Medulla oblongata (tissue), 1 donor: ENCODE data around the gene NSUN6.
A peak's percentile ranks its signal among the peaks of the same experiment; 100 is the strongest.

ENCODE experiments used
- DNase-seq: peaks from one replicate; pipeline ENCODE4 v3.0.0-alpha.2; 2015; ENCODE audit errors: extremely low spot score

Gene NSUN6

DNA sequence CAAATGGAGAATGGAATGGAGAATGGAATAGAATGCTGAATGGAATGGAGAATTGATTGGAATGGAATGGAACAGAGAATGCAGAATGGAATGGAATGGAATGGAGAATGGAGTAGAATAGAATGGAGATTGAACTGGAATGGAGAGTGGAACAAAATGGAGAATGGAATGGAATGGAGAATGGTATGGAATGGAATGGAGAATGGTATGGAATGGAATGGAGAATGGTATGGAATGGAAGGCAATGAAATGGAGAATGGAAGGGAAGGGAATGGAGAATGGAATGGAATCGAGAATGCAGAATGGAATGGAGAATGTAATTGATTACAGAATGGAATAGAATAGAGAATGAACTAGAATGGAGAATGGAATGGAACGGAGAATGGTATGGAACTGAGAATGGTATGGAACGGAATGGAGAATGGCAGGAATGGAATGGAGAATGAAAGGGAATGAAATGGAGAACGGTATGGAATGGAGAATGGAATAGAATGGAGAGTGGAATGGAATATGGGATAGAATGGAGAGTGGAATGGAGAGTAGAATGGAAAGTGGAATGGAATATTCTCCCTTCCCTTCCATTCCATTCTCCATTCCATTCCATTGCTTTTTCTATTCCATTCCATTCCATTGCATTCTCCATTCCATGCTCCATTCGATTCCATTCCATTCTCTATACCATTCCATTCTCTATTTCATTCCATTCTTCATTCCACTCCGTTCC lies 88.2 kb downstream of the NSUN6 start:
- no peak for DNase-seq

DNA sequence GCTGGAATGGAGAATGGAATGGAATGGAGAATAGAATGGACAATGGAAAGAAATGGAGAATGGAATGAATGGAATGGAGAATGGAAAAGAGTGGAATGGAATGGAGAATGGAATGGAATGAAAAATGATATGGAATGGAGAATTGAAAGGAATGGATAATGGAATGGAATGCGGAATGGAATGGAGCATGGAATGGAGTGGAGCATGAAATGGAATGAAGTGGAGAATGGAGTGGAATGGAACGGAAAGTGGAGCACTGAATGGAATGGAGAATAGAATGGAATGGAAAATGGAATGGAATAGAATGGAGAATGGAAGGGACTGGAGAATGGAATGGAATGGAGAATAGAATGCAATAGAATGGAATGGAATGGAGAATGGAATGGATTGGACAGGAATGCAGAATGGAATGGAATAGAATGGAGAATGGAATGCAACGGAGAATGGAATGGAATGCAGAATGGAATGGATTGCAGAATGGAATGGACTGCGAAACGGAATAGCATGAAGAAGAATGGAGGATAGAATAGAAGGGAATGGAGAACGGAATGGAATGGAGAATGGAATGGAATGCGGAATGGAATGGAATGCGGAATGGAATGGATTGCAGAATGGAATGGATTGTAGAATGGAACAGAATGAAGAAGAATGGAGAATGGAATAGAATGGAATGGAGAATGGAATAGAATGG lies 89.4 kb downstream of the NSUN6 start:
- no peak for DNase-seq

DNA sequence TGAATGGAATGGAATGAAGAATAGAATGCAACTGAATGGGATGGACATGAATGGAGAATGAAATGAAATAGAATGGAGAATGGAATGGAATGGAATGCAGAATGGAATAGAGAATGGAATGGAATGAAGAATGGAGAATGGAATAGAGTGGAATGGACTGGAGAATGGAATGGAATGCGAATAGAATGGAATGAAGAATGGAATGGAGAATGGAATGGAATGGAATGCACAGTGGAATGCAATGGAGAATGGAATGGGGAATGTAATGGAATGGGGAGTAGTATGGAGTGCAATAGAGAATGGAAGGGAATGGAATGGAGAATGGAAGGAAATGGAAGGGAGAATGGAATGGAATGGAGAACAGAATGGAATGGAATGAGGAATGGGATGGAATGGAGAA lies 93.4 kb downstream of the NSUN6 start:
- no peak for DNase-seq

DNA sequence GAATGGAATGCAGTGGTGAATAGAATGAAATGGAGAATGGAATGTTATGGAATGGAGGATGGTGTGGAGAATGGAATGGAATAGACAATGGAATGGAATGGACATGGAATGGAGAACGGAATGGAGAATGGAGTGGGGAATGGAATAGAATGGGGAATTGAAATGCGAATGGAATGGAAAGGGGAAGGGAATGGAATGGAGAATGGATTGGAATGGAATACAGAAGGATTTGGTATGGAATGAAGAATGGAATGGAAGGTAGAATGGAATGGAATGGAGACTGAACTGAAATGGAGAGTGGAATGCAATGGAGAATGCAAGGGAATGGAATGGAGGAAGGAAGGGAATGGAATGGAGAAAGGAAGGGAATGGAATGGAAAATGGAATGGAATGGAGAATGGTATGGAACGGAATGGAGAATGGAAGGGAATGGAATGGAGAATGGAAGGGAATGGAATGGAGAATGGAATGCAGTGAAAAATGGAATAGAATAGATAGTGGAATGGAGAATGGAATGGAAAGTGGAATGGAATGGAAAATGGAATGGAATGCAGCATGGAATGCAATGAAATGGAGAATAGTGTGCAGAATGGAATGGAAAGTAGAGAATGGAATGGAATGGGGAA lies 94.8 kb downstream of the NSUN6 start:
- no peak for DNase-seq

DNA sequence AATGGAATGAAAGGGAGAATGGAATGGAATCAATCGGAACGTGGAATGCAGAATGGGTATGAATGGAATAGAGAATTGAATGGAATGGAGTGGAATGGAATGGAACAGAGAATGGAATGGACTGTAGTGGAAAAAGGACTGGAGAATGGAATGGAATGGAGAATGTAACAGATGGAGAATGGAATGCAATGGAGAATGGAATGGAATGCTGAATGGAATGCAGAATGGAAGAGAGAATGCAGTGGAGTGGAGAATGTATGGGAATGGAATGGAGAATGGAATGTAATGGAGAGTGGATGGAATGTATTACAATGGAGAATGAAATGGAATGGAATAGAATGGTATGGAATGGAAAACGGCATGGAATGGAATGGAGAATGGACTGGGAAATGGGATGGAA lies 96.9 kb downstream of the NSUN6 start:
- no peak for DNase-seq

DNA sequence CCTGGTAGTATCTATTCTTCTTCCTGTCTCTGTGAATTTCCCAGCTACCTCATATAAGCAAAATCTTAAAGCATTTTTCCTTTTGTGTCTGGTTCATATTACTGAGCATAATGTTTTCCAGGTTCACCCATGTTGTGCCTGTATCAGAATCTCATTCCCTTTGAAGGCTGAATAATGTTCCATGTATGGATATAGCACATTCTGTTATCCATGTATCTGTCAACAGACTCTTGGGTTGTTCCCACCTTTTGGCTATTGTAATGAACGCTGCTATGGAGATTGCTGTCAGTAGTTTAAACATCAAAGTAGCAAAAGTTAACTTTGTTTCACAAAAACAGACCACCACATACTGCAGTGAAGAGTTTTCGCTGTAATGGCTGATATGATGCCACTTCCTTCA lies 99.9 kb downstream of the NSUN6 start:
- DNase-seq, result no peak

DNA sequence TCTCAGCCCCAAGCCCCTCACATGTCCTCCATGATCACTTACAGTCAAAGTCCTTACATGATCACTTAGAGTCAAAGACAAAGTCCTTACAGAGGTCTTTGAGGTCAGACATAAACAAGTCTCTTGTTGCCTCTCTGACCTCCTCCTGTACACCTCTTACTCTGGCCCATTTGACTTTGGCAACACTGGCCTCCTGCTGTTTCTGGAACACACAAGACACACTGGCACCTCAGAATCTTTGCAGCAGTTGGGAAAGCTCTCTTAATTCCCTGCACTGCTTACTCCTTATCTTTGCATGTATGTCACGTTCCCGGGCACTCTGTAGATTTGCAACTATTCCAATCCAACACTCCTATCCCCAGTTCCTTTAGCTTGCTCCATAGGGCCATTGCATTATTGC lies 102.3 kb downstream of the NSUN6 start:
- no peak for DNase-seq

DNA sequence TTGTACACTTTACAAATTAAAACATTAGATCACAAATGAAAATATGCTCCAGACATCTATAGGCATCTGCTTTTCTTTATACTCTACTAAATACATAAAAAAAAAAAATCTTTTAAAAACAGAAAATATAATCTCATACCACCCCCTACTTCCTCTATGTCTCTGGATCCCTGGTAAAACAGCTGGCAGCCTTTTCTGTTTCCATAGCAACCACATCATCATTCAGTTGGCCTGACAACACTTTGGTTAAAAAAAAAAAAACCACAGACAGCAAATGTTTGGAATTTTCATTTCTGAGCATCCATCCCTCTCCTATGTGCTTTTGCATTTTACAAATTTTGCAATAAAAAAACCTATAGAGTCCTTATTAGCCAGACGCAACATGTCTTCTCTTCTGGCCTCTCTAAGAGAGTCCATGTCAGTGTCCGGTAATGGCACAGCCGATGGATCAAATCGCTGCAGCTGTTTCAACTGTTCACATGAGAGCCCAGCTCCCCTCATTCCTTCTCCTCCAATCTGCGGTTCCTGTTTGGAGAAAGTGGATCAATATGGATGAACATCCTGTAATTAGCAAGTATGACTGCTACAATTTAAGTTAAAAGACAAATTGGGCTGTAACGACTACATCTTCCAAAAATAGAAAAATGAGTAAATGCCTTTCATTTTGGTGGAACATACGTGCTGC lies 105.6 kb downstream of the NSUN6 start:
- no peak for DNase-seq

DNA sequence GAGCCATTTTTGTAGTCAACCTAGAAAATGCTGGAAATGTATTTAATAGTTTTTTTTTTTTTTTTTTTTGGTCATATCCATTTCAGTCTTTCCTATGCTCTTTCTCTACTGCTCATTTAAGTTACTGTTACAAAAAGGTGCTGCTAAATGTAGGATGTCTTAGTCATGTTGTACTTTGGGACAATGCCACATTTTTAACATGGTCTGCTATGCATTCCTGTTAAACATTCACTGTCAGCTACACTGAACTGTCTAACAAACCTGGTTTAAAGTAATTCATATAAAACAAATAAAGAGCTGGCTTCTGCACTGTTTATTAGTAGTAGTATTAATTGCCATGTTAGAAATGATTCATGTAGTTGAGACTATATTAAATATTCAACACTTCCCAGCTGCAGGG lies 108.6 kb downstream of the NSUN6 start:
- no peak for DNase-seq

DNA sequence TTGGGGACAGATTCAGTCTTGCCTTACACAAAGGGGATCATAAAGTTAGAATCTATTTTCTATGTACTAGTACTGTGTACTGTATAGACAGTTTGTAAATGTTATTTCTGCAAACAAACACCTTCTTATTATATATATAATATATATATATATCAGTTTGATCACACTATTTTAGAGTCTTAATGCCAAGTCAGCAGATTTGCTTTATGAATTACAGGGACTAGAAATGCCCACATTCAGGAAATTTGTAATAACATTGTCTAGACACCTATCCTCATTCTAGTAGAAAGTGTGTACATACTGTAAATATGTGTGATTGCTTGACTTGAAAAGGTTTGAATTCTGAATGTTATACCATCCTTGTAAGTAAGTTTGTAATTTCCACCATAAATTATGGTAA lies 111.2 kb downstream of the NSUN6 start:
- no peak for DNase-seq

DNA sequence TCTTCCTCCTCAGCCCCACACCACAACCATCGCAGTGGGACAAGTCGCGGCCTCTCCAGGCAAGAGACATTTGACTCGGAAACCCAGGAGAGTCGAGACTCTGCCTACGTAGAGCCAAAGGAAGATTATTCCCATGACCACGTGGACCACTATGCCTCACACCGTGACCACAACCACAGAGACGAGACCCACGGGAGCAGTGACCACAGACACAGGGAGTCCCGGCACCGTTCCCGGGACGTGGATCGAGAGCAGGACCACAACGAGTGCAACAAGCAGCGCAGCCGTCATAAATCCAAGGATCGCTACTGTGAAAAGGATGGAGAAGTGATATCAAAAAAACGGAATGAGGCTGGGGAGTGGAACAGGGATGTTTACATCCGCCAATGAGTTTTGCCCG lies 112.1 kb downstream of the NSUN6 start:
- no peak for DNase-seq

DNA sequence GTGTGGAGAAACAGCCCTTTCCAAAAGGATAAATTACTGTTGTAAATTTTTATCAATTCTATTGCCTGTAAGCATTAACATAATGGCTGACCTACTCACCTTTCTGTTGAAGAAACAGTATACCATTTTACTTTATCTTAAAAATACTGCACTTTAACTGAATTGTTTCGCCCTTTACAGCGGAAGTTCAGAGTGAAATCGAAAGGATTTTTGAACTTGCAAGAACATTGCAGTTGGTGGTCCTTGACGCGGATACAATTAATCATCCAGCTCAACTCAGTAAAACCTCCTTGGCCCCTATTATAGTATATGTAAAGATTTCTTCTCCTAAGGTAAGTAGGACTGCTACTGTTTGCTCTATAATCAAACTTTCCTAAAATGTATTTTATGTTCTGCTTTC lies 117.5 kb downstream of the NSUN6 start:
- no peak for DNase-seq

DNA sequence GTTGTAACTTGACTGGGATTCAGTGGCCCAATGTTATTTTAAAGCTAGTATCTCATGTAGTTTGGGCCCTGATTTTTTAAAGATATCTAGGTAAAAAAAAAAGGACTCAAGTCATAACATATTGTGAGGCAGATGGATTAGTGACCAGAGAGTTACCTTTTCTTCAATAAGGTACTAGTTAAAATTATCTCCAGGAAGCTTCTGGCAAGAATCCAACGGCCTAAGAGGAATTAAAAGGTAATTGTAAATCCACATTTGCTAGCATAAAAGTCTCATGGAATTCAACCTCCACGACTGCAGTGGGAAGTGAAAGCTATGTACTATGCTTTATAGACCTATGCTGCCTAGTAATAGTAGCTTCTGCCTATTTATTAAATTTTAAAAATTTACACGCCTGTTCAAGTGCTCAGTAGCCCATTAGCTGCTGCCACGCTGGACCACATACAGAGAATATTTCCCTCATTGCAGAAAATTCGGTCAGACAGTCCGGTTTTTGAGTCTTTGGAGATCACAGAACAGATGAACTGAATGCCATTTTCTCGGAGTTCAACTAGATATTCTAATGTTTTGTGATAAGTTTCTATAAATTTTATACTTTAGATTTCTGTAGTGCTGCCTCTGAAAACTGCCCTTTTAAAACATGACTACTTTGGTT lies 118.4 kb downstream of the NSUN6 start:
- DNase-seq, result no peak

DNA sequence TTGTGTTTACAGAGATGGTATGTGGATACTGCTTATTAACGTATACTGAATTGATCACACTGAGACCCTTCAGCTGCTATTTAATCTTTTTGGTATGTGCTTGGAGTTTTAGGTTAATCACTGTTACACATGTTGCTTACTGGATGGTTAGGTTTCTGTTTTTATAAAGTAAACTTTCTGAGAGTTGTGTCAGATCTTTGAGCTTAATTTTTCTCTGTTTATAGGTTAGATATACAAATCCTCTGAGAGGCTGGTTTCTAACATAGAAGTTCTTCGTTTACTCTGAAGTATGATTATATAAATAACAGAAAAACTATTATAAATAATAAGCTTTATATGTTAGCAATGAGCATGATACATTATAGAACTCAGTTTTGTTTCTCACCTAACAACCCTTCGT lies 123.1 kb downstream of the NSUN6 start:
- no peak for DNase-seq

DNA sequence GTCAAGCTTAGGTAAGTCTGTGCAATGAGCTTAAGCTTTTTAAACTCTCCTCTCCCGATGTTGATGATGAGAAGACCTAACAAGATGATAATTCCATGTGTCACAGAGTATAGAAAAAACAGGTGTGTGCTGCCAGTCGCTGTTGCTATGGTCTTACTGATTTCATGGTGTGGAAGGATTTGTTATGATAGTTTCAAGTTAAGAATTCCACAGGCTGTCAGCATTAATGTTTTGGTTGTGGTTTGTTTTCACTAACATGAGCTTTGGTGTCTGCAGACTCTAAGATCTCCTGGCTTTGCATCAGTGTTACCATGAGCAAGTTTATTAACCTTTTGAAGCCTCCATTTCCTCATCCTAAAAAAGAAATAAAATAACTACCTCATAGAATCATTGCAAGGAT lies 123.7 kb downstream of the NSUN6 start:
- DNase-seq, result no peak

DNA sequence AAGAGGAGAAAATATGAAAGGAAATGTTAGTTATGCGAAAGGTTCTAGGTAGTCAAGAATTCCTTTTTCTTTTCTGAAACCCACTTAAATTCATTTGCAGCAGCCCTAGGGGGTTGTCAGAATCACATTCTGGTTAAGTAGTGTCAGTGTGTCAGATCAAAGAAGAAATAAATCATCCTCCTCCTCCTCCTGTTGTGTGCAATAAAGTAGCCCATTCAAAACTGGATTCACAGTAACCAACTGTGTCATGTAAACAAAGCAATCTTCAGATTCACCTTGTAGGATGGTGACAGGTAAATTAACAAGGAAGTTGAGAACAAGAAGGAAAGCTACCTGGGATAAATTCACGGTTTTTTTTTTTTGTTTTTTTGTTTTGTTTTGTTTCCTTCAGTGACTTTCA lies 127.5 kb downstream of the NSUN6 start:
- no peak for DNase-seq

DNA sequence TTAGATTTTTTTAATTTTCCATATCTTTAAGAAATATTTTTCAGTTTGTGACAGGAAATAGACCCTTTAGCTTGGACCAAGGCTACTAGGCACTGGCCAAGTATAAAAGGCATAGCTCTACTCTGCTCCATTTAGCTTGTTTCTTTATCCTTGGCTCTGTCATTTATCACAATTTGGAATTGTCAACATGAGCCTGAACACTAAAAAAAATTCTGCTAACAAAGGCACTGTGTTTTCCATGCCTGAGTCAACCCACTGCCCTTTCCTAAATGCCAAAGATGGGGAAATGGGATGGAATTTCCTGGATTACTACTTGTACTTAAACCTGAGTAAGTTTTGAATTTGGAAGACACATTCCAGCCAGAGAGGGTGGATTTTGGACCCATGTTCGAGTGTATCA lies 128.4 kb downstream of the NSUN6 start:
- DNase-seq, result peak; percentile 21

DNA sequence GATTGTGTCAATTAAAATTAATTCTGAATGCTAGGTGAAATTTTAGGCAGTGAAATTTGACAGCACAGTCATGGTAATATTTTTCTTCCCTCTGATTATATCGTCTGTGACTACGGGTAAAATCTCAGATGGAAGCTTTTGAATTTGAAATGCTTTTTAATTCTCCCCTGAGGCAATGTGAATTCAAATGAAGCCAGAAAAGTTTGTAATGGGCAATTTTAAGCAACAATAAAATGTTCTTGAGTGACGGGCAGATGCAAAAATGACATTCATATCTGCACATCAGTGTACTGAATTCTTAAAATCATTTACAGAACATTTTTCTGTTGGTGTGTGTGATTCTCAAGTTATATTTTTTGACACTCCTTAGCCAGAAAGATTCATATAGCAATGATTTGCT lies 134.5 kb downstream of the NSUN6 start:
- no peak for DNase-seq

DNA sequence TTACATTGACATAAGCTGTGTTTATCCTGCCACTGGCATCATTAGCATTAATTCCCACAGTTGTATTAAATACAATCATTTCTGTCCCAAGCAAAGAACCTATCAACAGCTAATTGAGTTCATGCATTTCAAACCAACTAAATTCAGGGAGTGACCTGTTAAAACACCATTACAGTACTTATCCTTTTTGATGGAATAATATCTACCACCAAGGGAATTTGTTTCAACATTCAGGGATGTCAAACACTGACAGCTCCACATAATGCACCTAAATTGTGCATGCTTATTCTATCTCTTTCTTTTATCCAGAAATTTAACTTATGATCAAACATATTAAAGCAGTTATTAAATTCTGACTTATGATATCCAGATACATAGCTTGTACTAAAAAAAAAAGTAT lies 136.8 kb downstream of the NSUN6 start:
- no peak for DNase-seq

DNA sequence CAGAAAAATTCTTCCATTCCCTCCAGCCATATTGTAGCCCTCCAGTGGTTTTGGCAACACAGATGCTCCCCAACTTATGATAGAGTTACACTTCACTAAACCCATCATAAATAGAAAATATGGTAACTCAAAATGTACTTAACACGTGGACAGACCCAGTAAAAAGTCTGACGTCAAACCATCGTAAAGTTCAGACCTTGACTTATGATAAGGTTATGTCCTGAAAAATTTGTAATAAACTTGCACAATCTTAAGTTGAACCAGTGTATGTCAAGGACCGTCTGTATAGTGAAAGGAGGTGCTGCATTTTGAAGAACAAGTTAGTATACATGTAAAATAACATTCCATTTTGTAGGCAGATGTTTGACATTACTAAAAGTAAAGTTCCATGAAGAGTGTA lies 142.8 kb downstream of the NSUN6 start:
- no peak for DNase-seq

DNA sequence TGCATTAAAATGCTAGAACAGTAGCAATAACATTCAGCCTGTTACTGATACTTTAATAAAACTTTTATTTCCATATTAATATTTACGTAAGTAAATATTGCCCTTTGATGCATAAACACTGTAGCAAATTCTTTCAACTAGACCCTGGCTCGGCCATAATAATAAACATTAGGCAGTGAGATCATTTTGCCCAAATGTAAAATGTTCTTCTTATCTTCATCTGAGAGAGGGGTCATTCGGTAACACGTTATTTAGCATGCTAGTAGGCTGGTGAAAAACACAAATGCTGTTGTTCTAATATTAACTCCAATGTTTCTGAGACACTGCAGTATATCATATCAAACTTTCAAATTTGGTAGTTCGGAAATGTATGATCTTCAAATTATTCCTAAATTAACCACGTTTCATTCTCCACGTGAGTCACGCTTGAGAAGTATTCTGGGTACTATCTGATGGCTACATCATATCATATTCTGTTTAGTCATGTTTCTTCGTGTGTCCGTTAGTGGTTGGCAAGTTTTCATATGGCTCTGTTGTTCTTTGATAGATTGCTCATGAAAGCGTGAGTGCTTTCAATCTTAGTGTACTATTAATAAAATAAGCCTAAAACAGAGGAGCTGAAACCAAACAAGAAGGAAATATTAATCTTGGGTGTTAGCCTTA lies 145.8 kb downstream of the NSUN6 start:
- no peak for DNase-seq

DNA sequence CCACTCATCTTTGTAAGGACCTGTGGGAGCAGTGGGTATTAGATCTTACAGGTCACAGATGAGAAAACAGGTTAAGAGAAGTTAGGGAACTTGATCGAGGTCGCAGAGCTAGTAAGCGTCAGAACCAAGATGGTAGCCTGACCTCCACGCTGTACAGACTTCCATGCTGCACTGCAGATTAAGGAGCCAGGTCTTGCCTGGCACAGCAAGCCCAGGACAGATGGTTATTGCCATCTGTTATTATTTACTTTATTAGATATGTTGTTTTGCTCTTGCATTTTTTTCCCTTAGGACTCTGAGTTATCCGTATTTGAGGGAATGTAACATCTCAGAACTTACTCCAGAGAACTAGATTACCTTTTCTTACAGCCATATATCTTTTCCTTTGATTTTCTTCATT lies 147.2 kb downstream of the NSUN6 start:
- no peak for DNase-seq
